HEK293 (cell line): Measurements from ENCODE around the gene ASTN2.

Experiments
- CTCF ChIA-PET: fragments of 350-600 bp; formaldehyde crosslinking; extraction: SDS; loops from one replicate; lab custom pipeline; 2021; ENCODE audit warnings: antibody characterized with exemption; lab: Yijun Ruan, JAX
- POLR2A ChIA-PET: fragments of 300-600 bp; formaldehyde crosslinking; extraction: SDS; loops from one replicate; lab custom pipeline; 2020; ENCODE audit warnings: antibody characterized with exemption, inconsistent platforms; lab: Yijun Ruan, JAX
- H3K27ac ChIP-seq: fragments of 200-500 bp; sonication (Bioruptor generic); 2 replicates; pipeline ENCODE4 v1.5.1; 2014; ENCODE audit warnings: low read depth, low read length, control low read depth, inconsistent platforms; ENCODE audit errors: extremely low read depth
- H3K36me3 ChIP-seq, 2 experiments: fragments of 200-500 bp in 1 of 2; sonication (Bioruptor generic) in 1 of 2; 1 replicate in 1 of 2; 2 replicates in 1 of 2; pipeline ENCODE4 v1.5.1; 2014 to 2017; ENCODE audit warnings: inconsistent platforms in 2 of 2, low read length in 2 of 2; ENCODE audit not compliant: control insufficient read depth in 2 of 2, insufficient read depth in 1 of 2
- H3K4me1 ChIP-seq: fragments of 200-500 bp; sonication (Bioruptor generic); 2 replicates; pipeline ENCODE4 v1.5.1; 2014; ENCODE audit warnings: mild to moderate bottlenecking, low read length, inconsistent platforms; ENCODE audit not compliant: control insufficient read depth, insufficient read depth
- H3K4me3 ChIP-seq: 2 replicates; pipeline ENCODE4 v1.5.1; 2011; ENCODE audit warnings: low read depth, mild to moderate bottlenecking, control low read depth, low read length, moderate library complexity
- H3K9me3 ChIP-seq: fragments of 200-500 bp; sonication (Bioruptor generic); 2 replicates; pipeline ENCODE4 v1.5.1; 2014; ENCODE audit warnings: low read depth, low read length, inconsistent platforms; ENCODE audit not compliant: control insufficient read depth, insufficient read depth
- HOXA7 ChIP-seq: sonication (generic); formaldehyde crosslinking; IDR thresholded peaks from 2 replicates; pipeline ENCODE4 v1.8.1; 2022; ENCODE audit warnings: missing genetic modification reagents, borderline replicate concordance
- HOXC10 ChIP-seq: sonication (generic); formaldehyde crosslinking; IDR thresholded peaks from 2 replicates; pipeline ENCODE4 v1.8.1; 2023; ENCODE audit warnings: mild to moderate bottlenecking, missing genetic modification reagents
- MZF1 ChIP-seq: fragments of 450-650 bp; formaldehyde crosslinking; IDR thresholded peaks from 2 replicates; pipeline ENCODE4 v1.5.1; 2017; ENCODE audit warnings: missing biosample characterization, missing genetic modification characterization, borderline replicate concordance
- SCRT2 ChIP-seq: fragments of 450-650 bp; formaldehyde crosslinking; IDR thresholded peaks from 2 replicates; pipeline ENCODE4 v1.5.1; 2016; ENCODE audit warnings: missing biosample characterization, missing genetic modification characterization
- ZBTB1 ChIP-seq: fragments of 450-650 bp; formaldehyde crosslinking; IDR thresholded peaks from 2 replicates; pipeline ENCODE4 v1.5.1; 2016; ENCODE audit warnings: missing biosample characterization, missing genetic modification characterization
- ZBTB48 ChIP-seq: fragments of 450-650 bp; formaldehyde crosslinking; IDR thresholded peaks from 2 replicates; pipeline ENCODE4 v1.5.1; 2016; ENCODE audit warnings: missing biosample characterization, missing genetic modification characterization
- ZBTB8A ChIP-seq: fragments of 450-650 bp; formaldehyde crosslinking; IDR thresholded peaks from 2 replicates; pipeline ENCODE4 v1.5.1; 2016; ENCODE audit warnings: missing biosample characterization, missing genetic modification characterization
- ZFP3 ChIP-seq: fragments of 450-650 bp; formaldehyde crosslinking; IDR thresholded peaks from 2 replicates; pipeline ENCODE4 v1.5.1; 2016; ENCODE audit warnings: low read depth, missing biosample characterization, missing genetic modification characterization
- ZFP69B ChIP-seq: fragments of 450-650 bp; formaldehyde crosslinking; IDR thresholded peaks from 2 replicates; pipeline ENCODE4 v1.5.1; 2016; ENCODE audit warnings: missing biosample characterization, missing genetic modification characterization
- ZNF211 ChIP-seq: fragments of 450-650 bp; formaldehyde crosslinking; IDR thresholded peaks from 2 replicates; pipeline ENCODE4 v1.5.1; 2016; ENCODE audit warnings: low read depth, missing biosample characterization, missing genetic modification characterization
- ZNF292 ChIP-seq: fragments of 450-650 bp; formaldehyde crosslinking; IDR thresholded peaks from 2 replicates; pipeline ENCODE4 v1.5.1; 2016; ENCODE audit warnings: low read depth, missing biosample characterization, missing genetic modification characterization, borderline replicate concordance
- ZNF391 ChIP-seq: fragments of 450-650 bp; formaldehyde crosslinking; IDR thresholded peaks from 2 replicates; pipeline ENCODE4 v1.5.1; 2016; ENCODE audit warnings: low read depth, missing biosample characterization, missing genetic modification characterization, borderline replicate concordance
- ZNF426 ChIP-seq: fragments of 450-650 bp; formaldehyde crosslinking; IDR thresholded peaks from 2 replicates; pipeline ENCODE4 v1.5.1; 2017; ENCODE audit warnings: missing biosample characterization, missing genetic modification characterization, mild to moderate bottlenecking, inconsistent platforms, moderate library complexity
- ZNF501 ChIP-seq: fragments of 450-650 bp; formaldehyde crosslinking; IDR thresholded peaks from 2 replicates; pipeline ENCODE4 v1.5.1; 2016; ENCODE audit warnings: missing biosample characterization, missing genetic modification characterization
- ZNF521 ChIP-seq: fragments of 450-650 bp; formaldehyde crosslinking; IDR thresholded peaks from 2 replicates; pipeline ENCODE4 v1.5.1; 2017; ENCODE audit warnings: missing biosample characterization, mild to moderate bottlenecking, missing genetic modification characterization
- ZNF529 ChIP-seq: fragments of 450-650 bp; formaldehyde crosslinking; IDR thresholded peaks from 2 replicates; pipeline ENCODE4 v1.5.1; 2017; ENCODE audit warnings: missing genetic modification characterization, missing biosample characterization; ENCODE audit not compliant: insufficient replicate concordance
- ZNF561 ChIP-seq: fragments of 450-650 bp; IDR thresholded peaks from 2 replicates; pipeline ENCODE4 v1.5.1; 2018; ENCODE audit warnings: missing biosample characterization, missing genetic modification characterization, borderline replicate concordance
- ZSCAN16 ChIP-seq: fragments of 450-650 bp; formaldehyde crosslinking; IDR thresholded peaks from 2 replicates; pipeline ENCODE4 v1.5.1; 2016; ENCODE audit warnings: missing biosample characterization, missing genetic modification characterization
- TF ChIP-seq, protein P1 (sequence below): fragments of 450-650 bp; formaldehyde crosslinking; IDR thresholded peaks from 2 replicates; pipeline ENCODE4 v1.5.1; 2016; ENCODE audit warnings: missing biosample characterization, missing genetic modification characterization
- TF ChIP-seq, protein P2 (sequence below): fragments of 450-650 bp; formaldehyde crosslinking; IDR thresholded peaks from 2 replicates; pipeline ENCODE4 v1.5.1; 2016; ENCODE audit warnings: missing biosample characterization, missing genetic modification characterization, borderline replicate concordance
- TF ChIP-seq, protein P3 (sequence below): fragments of 450-650 bp; formaldehyde crosslinking; IDR thresholded peaks from 2 replicates; pipeline ENCODE4 v1.5.1; 2016; ENCODE audit warnings: missing biosample characterization, missing genetic modification characterization

ASTN2 gene

DNA sequence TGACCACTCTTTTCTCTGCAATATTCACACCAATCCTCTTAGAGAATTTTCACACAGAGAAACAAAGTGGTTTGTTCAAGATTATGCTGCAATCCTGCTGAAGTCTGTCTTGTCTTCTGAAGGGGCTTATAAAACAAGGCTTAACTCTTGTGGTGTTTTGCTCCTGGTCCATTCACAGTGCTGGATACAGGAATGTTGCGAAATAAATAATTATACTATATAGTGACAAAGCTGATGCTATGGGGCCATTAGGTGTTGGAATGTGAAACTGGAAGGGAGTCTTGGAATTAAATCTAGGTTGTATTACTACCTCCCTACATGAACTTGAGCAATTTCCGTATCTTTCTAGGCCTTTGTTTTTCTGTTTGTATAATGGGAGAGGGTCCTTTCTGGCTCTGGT lies 557.5 kb downstream of the ASTN2 start:
- no peak overlapping the region for H3K27ac ChIP-seq
- H3K9me3 ChIP-seq = no peaks in the 10 kb centered on the region
- ChIA-PET CTCF (interaction anchor here (8.4 kb wide), 1 partner anchor 121 kb away, joined by 318 read pairs; no protein-coding TSS in a partner anchor), POLR2A (no interaction called here)
- H3K4me1 ChIP-seq = no peaks in the 10 kb centered on the region
- TF ChIP-seq ZBTB48 (no peak), MZF1 (no peak), ZBTB8A (no peak), ZNF529 (tag by site-specific recombination) (no peak), HOXA7 (CRISPR knock-in tag) (no peak)
- TF ChIP-seq, protein P1, sequence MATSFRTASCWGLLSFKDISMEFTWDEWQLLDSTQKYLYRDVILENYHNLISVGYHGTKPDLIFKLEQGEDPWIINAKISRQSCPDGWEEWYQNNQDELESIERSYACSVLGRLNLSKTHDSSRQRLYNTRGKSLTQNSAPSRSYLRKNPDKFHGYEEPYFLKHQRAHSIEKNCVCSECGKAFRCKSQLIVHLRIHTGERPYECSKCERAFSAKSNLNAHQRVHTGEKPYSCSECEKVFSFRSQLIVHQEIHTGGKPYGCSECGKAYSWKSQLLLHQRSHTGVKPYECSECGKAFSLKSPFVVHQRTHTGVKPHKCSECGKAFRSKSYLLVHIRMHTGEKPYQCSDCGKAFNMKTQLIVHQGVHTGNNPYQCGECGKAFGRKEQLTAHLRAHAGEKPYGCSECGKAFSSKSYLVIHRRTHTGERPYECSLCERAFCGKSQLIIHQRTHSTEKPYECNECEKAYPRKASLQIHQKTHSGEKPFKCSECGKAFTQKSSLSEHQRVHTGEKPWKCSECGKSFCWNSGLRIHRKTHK (tag by site-specific recombination) = no peak
- TF ChIP-seq, protein P2, sequence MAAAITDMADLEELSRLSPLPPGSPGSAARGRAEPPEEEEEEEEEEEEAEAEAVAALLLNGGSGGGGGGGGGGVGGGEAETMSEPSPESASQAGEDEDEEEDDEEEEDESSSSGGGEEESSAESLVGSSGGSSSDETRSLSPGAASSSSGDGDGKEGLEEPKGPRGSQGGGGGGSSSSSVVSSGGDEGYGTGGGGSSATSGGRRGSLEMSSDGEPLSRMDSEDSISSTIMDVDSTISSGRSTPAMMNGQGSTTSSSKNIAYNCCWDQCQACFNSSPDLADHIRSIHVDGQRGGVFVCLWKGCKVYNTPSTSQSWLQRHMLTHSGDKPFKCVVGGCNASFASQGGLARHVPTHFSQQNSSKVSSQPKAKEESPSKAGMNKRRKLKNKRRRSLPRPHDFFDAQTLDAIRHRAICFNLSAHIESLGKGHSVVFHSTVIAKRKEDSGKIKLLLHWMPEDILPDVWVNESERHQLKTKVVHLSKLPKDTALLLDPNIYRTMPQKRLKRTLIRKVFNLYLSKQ (tag by site-specific recombination) = no peak
- no peak overlapping the region for H3K4me3 ChIP-seq
- H3K36me3 ChIP-seq = no peaks in the 10 kb centered on the region

DNA sequence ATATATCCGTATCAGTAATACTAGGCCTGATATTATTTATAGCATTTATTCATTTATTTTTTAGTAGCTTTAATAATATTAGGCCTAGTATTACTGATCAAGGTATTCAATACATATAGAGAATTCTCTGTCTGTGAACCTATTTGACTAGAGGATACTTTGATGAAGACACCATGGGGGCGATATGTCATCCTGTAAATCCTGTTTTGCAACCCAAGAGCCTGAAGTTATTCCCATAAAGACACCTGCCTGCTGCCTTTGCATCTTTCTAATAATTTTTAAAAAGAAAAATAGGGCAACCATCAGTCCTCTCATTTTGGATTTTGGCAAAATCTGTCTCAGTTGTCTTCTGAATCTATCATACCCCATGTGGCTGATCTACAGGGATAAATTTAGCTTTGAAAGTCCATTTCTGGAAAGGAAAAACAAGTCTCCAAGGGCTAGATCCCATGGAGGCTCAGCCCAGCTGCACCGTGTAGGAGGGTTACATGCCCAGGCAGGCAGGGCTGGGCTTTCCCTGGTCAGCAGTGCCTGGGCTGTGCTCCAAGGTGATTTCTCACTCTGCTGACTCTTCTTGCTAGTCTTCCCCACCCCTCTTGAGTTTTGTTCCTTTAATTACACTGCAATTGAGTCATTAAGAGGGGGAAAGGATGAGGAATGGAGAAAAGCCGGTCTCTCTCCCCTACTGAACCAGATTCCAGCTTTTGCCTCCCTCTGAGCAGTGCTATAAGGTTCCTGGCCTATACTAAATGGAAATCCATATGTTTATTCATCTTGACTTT lies 558.8 kb downstream of the ASTN2 start:
- ChIA-PET POLR2A (no interaction called here), CTCF (interaction anchor here (0.7 to 4.1 kb wide), 3 partner anchors 16 to 119 kb away, joined by 3 to 29 read pairs (median 3); no protein-coding TSS in a partner anchor)
- H3K9me3 ChIP-seq = no peaks in the 10 kb centered on the region
- H3K4me3 ChIP-seq = no peak overlapping the region
- no peaks in the 10 kb centered on the region for H3K36me3 ChIP-seq
- H3K4me1 ChIP-seq = no peaks in the 10 kb centered on the region
- no peak overlapping the region for H3K27ac ChIP-seq
- TF ChIP-seq ZSCAN16 (no peak), ZNF501 (no peak), ZNF561 (no peak), HOXC10 (CRISPR knock-in tag) (no peak), ZNF391 (tag by site-specific recombination) (no peak), ZBTB1 (tag by site-specific recombination) (no peak), SCRT2 (tag by site-specific recombination) (no peak), ZNF521 (tag by site-specific recombination) (no peak), ZFP3 (no peak), ZFP69B (no peak), ZNF426 (tag by site-specific recombination) (no peak), ZNF211 (no peak), ZNF292 (no peak)
- TF ChIP-seq, protein P3, sequence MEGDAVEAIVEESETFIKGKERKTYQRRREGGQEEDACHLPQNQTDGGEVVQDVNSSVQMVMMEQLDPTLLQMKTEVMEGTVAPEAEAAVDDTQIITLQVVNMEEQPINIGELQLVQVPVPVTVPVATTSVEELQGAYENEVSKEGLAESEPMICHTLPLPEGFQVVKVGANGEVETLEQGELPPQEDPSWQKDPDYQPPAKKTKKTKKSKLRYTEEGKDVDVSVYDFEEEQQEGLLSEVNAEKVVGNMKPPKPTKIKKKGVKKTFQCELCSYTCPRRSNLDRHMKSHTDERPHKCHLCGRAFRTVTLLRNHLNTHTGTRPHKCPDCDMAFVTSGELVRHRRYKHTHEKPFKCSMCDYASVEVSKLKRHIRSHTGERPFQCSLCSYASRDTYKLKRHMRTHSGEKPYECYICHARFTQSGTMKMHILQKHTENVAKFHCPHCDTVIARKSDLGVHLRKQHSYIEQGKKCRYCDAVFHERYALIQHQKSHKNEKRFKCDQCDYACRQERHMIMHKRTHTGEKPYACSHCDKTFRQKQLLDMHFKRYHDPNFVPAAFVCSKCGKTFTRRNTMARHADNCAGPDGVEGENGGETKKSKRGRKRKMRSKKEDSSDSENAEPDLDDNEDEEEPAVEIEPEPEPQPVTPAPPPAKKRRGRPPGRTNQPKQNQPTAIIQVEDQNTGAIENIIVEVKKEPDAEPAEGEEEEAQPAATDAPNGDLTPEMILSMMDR (tag by site-specific recombination) = no peak
- TF ChIP-seq, protein P2 (tag by site-specific recombination) = no peak
